HepG2 (cell line): ENCODE measurements around the gene TP73. TPM values are rescaled to one million over a fixed set of nuclear protein-coding genes. Genes with fewer than 3 reads are reported as not detected.

Source experiments
- ARNT2 ChIP-seq: sonication (generic); formaldehyde crosslinking; IDR thresholded peaks from 2 replicates; pipeline ENCODE4 v1.8.0; 2022; ENCODE audit warnings: mild to moderate bottlenecking, low read depth, missing genetic modification reagents, moderate library complexity
- ATM ChIP-seq: fragments of 450-650 bp; IDR thresholded peaks from 2 replicates; pipeline ENCODE4 v1.7.1; 2017; ENCODE audit warnings: mild to moderate bottlenecking, borderline replicate concordance
- MTF1 ChIP-seq: sonication (generic); formaldehyde crosslinking; IDR thresholded peaks from 2 replicates; pipeline ENCODE4 v1.5.0; 2020; ENCODE audit warnings: missing genetic modification reagents
- NBN ChIP-seq: fragments of 450-650 bp; conservative IDR thresholded peaks from 2 replicates; pipeline ENCODE4 v1.6.1; 2017
- PLRG1 ChIP-seq: fragments of 450-650 bp; conservative IDR thresholded peaks from 2 replicates; pipeline ENCODE4 v1.6.1; 2016
- POGZ ChIP-seq: sonication (generic); formaldehyde crosslinking; IDR thresholded peaks from 2 replicates; pipeline ENCODE4 v1.4.0; 2020; ENCODE audit warnings: mild to moderate bottlenecking, missing genetic modification reagents
- SAP130 ChIP-seq: IDR thresholded peaks from 2 replicates; pipeline ENCODE4 v1.6.1; 2016; ENCODE audit warnings: low read depth
- SOX13 ChIP-seq, 3 experiments: fragments of 450-650 bp in 1 of 3; sonication (generic) in 1 of 3; formaldehyde crosslinking in 1 of 3; IDR thresholded peaks in 2 of 3; conservative IDR thresholded peaks in 1 of 3; 2 replicates each; pipeline versions ENCODE4 v1.5.0 to v1.6.1; 2016 to 2020; ENCODE audit warnings: antibody characterized with exemption in 1 of 3, mild to moderate bottlenecking in 1 of 3, missing compliant biosample characterization in 1 of 3, missing genetic modification reagents in 1 of 3, moderate library complexity in 1 of 3
- SP4 ChIP-seq: sonication (generic); formaldehyde crosslinking; IDR thresholded peaks from 2 replicates; pipeline ENCODE4 v1.8.1; 2023; ENCODE audit warnings: mild to moderate bottlenecking, missing genetic modification reagents
- SRF ChIP-seq: IDR thresholded peaks from 2 replicates; pipeline ENCODE4 v1.6.1; 2011; ENCODE audit warnings: mild to moderate bottlenecking, low read depth, low read length, moderate library complexity
- TRIM24 ChIP-seq: sonication (generic); formaldehyde crosslinking; IDR thresholded peaks from 2 replicates; pipeline ENCODE4 v1.8.0; 2022; ENCODE audit warnings: mild to moderate bottlenecking, missing genetic modification reagents
- YEATS4 ChIP-seq: sonication (generic); formaldehyde crosslinking; IDR thresholded peaks from 2 replicates; pipeline ENCODE4 v1.4.0; 2020; ENCODE audit warnings: missing genetic modification reagents, borderline replicate concordance
- ZBTB20 ChIP-seq: sonication (generic); formaldehyde crosslinking; IDR thresholded peaks from 2 replicates; pipeline ENCODE4 v1.8.1; 2023; ENCODE audit warnings: missing genetic modification reagents, low read depth, mild to moderate bottlenecking, borderline replicate concordance
- ZFP36 ChIP-seq: fragments of 150-350 bp; IDR thresholded peaks from 2 replicates; pipeline ENCODE4 v1.6.1; 2018; ENCODE audit warnings: borderline replicate concordance, low read length, low read depth; ENCODE audit not compliant: partially characterized antibody
- ZMYM2 ChIP-seq: sonication (generic); formaldehyde crosslinking; IDR thresholded peaks from 2 replicates; pipeline ENCODE4 v1.8.0; 2022; ENCODE audit warnings: mild to moderate bottlenecking, missing genetic modification reagents
- ZNF343 ChIP-seq: sonication (generic); formaldehyde crosslinking; IDR thresholded peaks from 2 replicates; pipeline ENCODE4 v1.4.0; 2020; ENCODE audit warnings: mild to moderate bottlenecking, missing genetic modification reagents
- ZNF484 ChIP-seq: sonication (generic); formaldehyde crosslinking; IDR thresholded peaks from 2 replicates; pipeline ENCODE4 v1.5.1; 2020; ENCODE audit warnings: mild to moderate bottlenecking, low read depth, missing genetic modification reagents, borderline replicate concordance
- ZNF619 ChIP-seq: sonication (generic); formaldehyde crosslinking; IDR thresholded peaks from 2 replicates; pipeline ENCODE4 v1.4.0; 2020; ENCODE audit warnings: mild to moderate bottlenecking, missing genetic modification reagents
- ZNF766 ChIP-seq: sonication (generic); formaldehyde crosslinking; IDR thresholded peaks from 2 replicates; pipeline ENCODE4 v1.5.0; 2020; ENCODE audit warnings: missing genetic modification reagents, borderline replicate concordance
- ZNF777 ChIP-seq: sonication (generic); formaldehyde crosslinking; IDR thresholded peaks from 2 replicates; pipeline ENCODE4 v1.4.0; 2020; ENCODE audit warnings: missing genetic modification reagents
- polyA plus RNA-seq, 8 experiments: library from polyadenylated mRNA; depleted of rRNA in 3 of 8; stranded (reverse) in 7 of 8; unstranded in 1 of 8; fragments of >200 nt; fragmentation: Illumina TruSeq in 4 of 8; extraction: Trizol in 4 of 8; gene quantifications; 2 replicates each; pipeline versions ENCODE4 v1.2.1 to v1.2.3, GENCODE V29; 2011 to 2016; ENCODE audit warnings: low read depth in 4 of 8, missing spikeins in 1 of 8, mixed read lengths in 1 of 8; ENCODE audit not compliant: insufficient read depth in 1 of 8
- total RNA-seq, 5 experiments: library from RNA; depleted of rRNA; stranded (reverse); fragments of >200 nt; fragmentation: Illumina TruSeq; extraction: Trizol; gene quantifications; 2 replicates each; pipeline ENCODE4 v1.2.3, GENCODE V29; 2016; ENCODE audit warnings: low read depth in 1 of 5
- TF ChIP-seq, protein P1 (sequence below): sonication (generic); formaldehyde crosslinking; IDR thresholded peaks from 2 replicates; pipeline ENCODE4 v1.4.0; 2020; ENCODE audit warnings: missing genetic modification reagents
- TF ChIP-seq, protein P2 (sequence below): sonication (generic); formaldehyde crosslinking; conservative IDR thresholded peaks from 2 replicates; pipeline ENCODE4 v1.4.0; 2020; ENCODE audit warnings: mild to moderate bottlenecking, missing genetic modification reagents, moderate library complexity
- TF ChIP-seq, protein P3 (sequence below): sonication (generic); formaldehyde crosslinking; IDR thresholded peaks from 2 replicates; pipeline ENCODE4 v1.8.1; 2022; ENCODE audit warnings: mild to moderate bottlenecking, missing genetic modification reagents
- TF ChIP-seq, protein P4 (sequence below): IDR thresholded peaks from 2 replicates; pipeline ENCODE4 v1.6.1; 2016; ENCODE audit warnings: mild to moderate bottlenecking, missing biosample characterization, missing genetic modification reagents

Gene TP73
- total and polyA plus RNA-seq, 2 of the 13 experiments (the other 11 are each of a cell fraction or from before 2014, with no cell fraction given), result 0.49 to 1.1 TPM

DNA sequence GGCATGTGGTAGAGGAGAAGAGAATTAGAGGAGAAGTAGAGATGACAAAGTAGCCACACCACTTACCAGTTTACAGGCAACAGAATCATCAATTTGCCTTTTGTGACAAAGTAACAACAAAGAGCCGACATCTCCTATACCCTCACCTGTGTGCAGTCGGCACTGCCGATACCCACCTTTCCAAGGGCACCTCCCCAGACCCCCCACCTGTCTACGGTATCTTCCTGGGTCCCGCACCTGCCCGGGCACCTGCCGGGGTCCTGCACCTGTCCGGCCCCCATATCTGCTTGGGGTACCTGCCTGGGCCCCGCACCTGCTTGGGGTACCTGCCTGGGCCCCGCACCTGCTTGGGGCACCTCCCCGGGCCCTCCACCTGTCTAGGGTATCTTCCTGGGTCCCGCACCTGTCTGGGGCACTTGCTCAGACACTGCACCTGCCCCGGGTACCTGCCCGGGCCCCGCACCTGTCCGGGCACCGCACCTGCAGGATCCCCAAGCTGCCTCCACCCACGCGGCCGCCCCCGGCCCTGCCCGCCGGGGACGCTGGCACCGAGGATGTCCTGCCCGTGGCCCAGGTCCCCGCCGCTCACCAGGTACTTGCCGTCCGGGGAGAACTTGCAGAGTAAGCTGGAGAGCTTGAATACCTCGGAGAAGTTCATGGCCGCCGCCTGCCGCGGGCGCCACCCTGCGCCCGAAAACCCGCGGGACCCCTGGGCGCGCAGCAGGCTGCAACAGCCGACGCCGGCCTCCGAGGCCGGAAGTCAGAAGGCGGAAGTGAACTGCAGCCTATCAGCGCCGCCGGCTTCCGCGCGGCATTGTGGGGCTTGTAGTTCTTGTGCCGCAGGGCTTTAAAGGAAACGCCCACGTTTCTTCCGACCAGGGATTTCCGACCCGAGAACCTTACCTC lies 2.7 kb upstream of the TP73 start, which contains the start of gene WRAP73 (continued):
- no peak for TF ChIP-seq MTF1 (CRISPR knock-in tag)
- TF ChIP-seq POGZ, result no peak
- TF ChIP-seq, protein P1, sequence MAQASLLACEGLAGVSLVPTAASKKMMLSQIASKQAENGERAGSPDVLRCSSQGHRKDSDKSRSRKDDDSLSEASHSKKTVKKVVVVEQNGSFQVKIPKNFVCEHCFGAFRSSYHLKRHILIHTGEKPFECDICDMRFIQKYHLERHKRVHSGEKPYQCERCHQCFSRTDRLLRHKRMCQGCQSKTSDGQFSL (CRISPR knock-in tag), result no peak
- TF ChIP-seq ZFP36, result no peak
- peak; percentile 30; the same call in 1 of the 2 replicates for TF ChIP-seq SP4 (CRISPR knock-in tag)
- TF ChIP-seq SOX13 (IDR thresholded peaks at IDR 0.05), result no peak
- TF ChIP-seq SOX13 (CRISPR knock-in tag; conservative IDR thresholded peaks at IDR 0.05 in 1 of 2, IDR thresholded peaks at IDR 0.05 in 1 of 2), result no peak
- peak; percentile 67 for TF ChIP-seq ZNF777
- TF ChIP-seq ZNF766 (CRISPR knock-in tag), result no peak
- TF ChIP-seq ATM, result no peak
- TF ChIP-seq YEATS4 (CRISPR knock-in tag), result peak; percentile 20; the same call in 1 of the 2 replicates
- peak; percentile 76 for TF ChIP-seq SAP130
- TF ChIP-seq PLRG1, result no peak
- TF ChIP-seq ZBTB20 (CRISPR knock-in tag), result no peak
- TF ChIP-seq, protein P2, sequence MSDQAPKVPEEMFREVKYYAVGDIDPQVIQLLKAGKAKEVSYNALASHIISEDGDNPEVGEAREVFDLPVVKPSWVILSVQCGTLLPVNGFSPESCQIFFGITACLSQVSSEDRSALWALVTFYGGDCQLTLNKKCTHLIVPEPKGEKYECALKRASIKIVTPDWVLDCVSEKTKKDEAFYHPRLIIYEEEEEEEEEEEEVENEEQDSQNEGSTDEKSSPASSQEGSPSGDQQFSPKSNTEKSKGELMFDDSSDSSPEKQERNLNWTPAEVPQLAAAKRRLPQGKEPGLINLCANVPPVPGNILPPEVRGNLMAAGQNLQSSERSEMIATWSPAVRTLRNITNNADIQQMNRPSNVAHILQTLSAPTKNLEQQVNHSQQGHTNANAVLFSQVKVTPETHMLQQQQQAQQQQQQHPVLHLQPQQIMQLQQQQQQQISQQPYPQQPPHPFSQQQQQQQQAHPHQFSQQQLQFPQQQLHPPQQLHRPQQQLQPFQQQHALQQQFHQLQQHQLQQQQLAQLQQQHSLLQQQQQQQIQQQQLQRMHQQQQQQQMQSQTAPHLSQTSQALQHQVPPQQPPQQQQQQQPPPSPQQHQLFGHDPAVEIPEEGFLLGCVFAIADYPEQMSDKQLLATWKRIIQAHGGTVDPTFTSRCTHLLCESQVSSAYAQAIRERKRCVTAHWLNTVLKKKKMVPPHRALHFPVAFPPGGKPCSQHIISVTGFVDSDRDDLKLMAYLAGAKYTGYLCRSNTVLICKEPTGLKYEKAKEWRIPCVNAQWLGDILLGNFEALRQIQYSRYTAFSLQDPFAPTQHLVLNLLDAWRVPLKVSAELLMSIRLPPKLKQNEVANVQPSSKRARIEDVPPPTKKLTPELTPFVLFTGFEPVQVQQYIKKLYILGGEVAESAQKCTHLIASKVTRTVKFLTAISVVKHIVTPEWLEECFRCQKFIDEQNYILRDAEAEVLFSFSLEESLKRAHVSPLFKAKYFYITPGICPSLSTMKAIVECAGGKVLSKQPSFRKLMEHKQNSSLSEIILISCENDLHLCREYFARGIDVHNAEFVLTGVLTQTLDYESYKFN (CRISPR knock-in tag), result peak; percentile 30; the same call in 1 of the 2 replicates
- no peak for TF ChIP-seq ZNF343
- TF ChIP-seq SRF, result no peak
- TF ChIP-seq, protein P3, sequence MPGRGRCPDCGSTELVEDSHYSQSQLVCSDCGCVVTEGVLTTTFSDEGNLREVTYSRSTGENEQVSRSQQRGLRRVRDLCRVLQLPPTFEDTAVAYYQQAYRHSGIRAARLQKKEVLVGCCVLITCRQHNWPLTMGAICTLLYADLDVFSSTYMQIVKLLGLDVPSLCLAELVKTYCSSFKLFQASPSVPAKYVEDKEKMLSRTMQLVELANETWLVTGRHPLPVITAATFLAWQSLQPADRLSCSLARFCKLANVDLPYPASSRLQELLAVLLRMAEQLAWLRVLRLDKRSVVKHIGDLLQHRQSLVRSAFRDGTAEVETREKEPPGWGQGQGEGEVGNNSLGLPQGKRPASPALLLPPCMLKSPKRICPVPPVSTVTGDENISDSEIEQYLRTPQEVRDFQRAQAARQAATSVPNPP (CRISPR knock-in tag), result no peak
- no peak for TF ChIP-seq NBN
- TF ChIP-seq TRIM24 (CRISPR knock-in tag), result no peak
- TF ChIP-seq ARNT2, result no peak
- no peak for TF ChIP-seq ZMYM2 (CRISPR knock-in tag)
- no peak for TF ChIP-seq ZNF484
- TF ChIP-seq, protein P4, sequence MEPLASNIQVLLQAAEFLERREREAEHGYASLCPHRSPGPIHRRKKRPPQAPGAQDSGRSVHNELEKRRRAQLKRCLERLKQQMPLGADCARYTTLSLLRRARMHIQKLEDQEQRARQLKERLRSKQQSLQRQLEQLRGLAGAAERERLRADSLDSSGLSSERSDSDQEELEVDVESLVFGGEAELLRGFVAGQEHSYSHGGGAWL (CRISPR knock-in tag), result 0 out of 2 replicates have a peak, but pooled peaks have one; percentile 47
- no peak for TF ChIP-seq ZNF619 (CRISPR knock-in tag)
